ENCODE results near the gene RAB11A. TPM values are rescaled to one million over a fixed set of nuclear protein-coding genes. Genes with fewer than 3 reads are reported as not detected.

Gene RAB11A
- total RNA-seq, 1 donor from 2014 or later: 192 TPM

- DNase-seq (ENCODE audit: low spot score in 2 of 2): no peak
- no peak overlapping the region for H3K4me3 ChIP-seq
- peaks cover 4 to 41% of the 10 kb centered on the region in 2 donors for H3K36me3 ChIP-seq
- no peaks in the 10 kb centered on the region for H3K27me3 ChIP-seq
- peaks cover 0 to 6% of the 10 kb centered on the region in 2 donors for H3K4me1 ChIP-seq
- TF ChIP-seq CTCF (IDR thresholded peaks at IDR 0.05): no peak
- intact Hi-C loops (cut with DNase I): no loop called here
- no peaks in the 10 kb centered on the region for H3K9me3 ChIP-seq
- no peak overlapping the region for H3K27ac ChIP-seq
These were observed 42.9 kb downstream of the RAB11A start for GRCh38 chr15:65912235-65912634.

GRCh38 chr15:65913631-65914199, 44.4 kb downstream of the RAB11A start:
- H3K27me3 ChIP-seq: no peaks in the 10 kb centered on the region
- no peak for DNase-seq (ENCODE audit: low spot score in 2 of 2)
- no peak overlapping the region for H3K4me3 ChIP-seq
- TF ChIP-seq CTCF (IDR thresholded peaks at IDR 0.05): no peak
- no peaks in the 10 kb centered on the region for H3K9me3 ChIP-seq
- intact Hi-C loops (cut with DNase I): no loop called here
- peaks cover 0 to 6% of the 10 kb centered on the region in 2 donors for H3K4me1 ChIP-seq
- H3K36me3 ChIP-seq: peaks cover 4 to 30% of the 10 kb centered on the region in 2 donors
- H3K27ac ChIP-seq: no peak overlapping the region

- TF ChIP-seq CTCF (IDR thresholded peaks at IDR 0.05): no peak
- Histone ChIP-seq H3K27me3 (no peaks in the 10 kb centered on the region), H3K36me3 (peaks cover 4 to 26% of the 10 kb centered on the region in 2 donors), H3K4me3 (no peak overlapping the region), H3K9me3 (no peaks in the 10 kb centered on the region), H3K27ac (no peak overlapping the region), H3K4me1 (peaks cover 0 to 6% of the 10 kb centered on the region in 2 donors)
- DNase-seq (ENCODE audit: low spot score in 2 of 2): no peak
- intact Hi-C loops (cut with DNase I): no loop called here
These were observed 45.1 kb downstream of the RAB11A start for GRCh38 chr15:65914386-65914785.

- no peak for TF ChIP-seq CTCF (IDR thresholded peaks at IDR 0.05)
- H3K27ac ChIP-seq: no peak overlapping the region
- peaks cover 0 to 6% of the 10 kb centered on the region in 2 donors for H3K4me1 ChIP-seq
- intact Hi-C loops (cut with DNase I): loop anchor here (5.0 kb wide), 1 partner anchor 372 kb away; no protein-coding TSS in a partner anchor
- no peak for DNase-seq (ENCODE audit: low spot score in 2 of 2)
- peaks cover 4 to 20% of the 10 kb centered on the region in 2 donors for H3K36me3 ChIP-seq
- H3K9me3 ChIP-seq: no peaks in the 10 kb centered on the region
- H3K27me3 ChIP-seq: no peaks in the 10 kb centered on the region
- no peak overlapping the region for H3K4me3 ChIP-seq
These were observed 46.0 kb downstream of the RAB11A start for GRCh38 chr15:65914981-65915925.

GRCh38 chr15:65916041-65916663, 46.9 kb downstream of the RAB11A start:
- peaks cover 0 to 6% of the 10 kb centered on the region in 2 donors for H3K4me1 ChIP-seq
- H3K9me3 ChIP-seq: no peaks in the 10 kb centered on the region
- H3K4me3 ChIP-seq: no peak overlapping the region
- no peaks in the 10 kb centered on the region for H3K27me3 ChIP-seq
- no peak for TF ChIP-seq CTCF (IDR thresholded peaks at IDR 0.05)
- no peak for DNase-seq (ENCODE audit: low spot score in 2 of 2)
- intact Hi-C loops (cut with DNase I): loop anchor here (5.0 kb wide), 1 partner anchor 371 kb away; no protein-coding TSS in a partner anchor
- peaks cover 0 to 11% of the 10 kb centered on the region in 2 donors for H3K36me3 ChIP-seq
- H3K27ac ChIP-seq: no peak overlapping the region

All from ascending aorta (tissue), 2 donors.